HG03280 (cell line): ENCODE results near the gene INMT.

Experiments
- ATAC-seq: cut with Tn5 transposase; IDR thresholded peaks from one replicate; pipeline ENCODE4 v1.9.1; 2021; ENCODE audit warnings: mild to moderate bottlenecking, moderate library complexity; ENCODE audit not compliant: unreplicated experiment

Gene INMT

GRCh38 chr7:30750683-30751650 lies 968 bp upstream of the INMT start:
- ATAC-seq: no peak

GRCh38 chr7:30752484-30752883 lies 549 bp downstream of the INMT start:
- ATAC-seq: no peak

DNA sequence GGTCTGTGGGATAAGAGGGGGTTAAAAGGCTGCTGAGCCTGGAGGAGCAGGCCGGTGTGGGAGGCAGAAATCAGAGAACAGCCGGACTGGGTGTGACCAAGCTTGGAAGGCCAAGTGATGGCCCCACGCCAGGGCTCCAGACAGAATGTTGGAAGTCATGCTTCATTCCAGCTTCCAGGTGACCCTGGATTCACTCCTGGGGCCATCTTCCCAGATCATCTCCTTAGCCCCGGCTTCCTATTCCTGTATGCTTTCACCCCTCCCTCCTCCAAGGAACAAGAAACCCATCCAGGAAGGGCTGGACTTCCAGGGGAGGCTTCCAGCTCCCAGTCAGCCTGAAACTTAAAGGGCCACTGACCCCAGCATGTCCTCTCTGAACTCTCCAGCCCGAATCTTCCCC lies 1.0 kb downstream of the INMT start:
- no peak for ATAC-seq

DNA sequence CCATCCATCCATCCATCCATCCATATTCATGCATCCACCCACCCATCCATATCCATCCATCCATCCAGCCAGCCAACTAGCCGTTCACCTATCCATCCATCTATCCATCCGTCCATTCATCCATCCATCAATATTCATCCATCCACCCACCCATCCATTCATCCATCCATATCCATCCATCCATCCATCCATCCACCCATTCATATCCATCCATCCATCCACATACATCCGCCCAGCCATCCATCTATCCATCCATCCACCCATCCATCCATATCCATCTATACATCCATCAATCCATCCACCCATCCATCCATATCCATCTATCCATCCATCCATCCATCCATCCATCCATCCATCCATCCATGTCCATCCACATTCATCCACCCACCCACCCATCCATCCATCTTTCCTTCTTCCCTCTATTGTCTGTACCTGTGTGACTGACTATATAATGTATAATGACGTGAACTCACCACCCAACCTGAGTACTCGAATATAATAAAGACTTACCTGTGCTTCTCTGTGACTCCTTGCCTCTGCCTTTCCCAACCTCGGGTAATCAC lies 2.5 kb downstream of the INMT start:
- no peak for ATAC-seq

GRCh38 chr7:30755384-30756154 lies 3.6 kb downstream of the INMT start:
- no peak for ATAC-seq

DNA sequence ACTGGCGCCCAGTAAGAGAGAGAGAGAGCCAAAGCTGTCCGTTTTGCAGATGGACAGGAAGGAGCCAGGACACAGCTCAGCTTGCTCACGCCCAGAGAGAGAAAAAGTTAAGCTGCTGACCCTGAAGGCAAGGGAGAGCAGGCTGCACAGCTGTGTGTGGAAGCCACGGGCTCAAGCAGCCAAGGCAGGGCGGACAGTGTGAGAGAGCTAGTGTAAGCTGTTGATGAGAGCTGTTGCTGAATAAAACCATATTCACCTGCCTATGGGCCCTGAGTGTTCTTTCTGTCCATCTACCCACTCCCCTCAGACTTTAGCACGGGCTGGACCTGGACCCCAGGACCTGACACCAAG lies 5.4 kb downstream of the INMT start:
- no peak for ATAC-seq

DNA sequence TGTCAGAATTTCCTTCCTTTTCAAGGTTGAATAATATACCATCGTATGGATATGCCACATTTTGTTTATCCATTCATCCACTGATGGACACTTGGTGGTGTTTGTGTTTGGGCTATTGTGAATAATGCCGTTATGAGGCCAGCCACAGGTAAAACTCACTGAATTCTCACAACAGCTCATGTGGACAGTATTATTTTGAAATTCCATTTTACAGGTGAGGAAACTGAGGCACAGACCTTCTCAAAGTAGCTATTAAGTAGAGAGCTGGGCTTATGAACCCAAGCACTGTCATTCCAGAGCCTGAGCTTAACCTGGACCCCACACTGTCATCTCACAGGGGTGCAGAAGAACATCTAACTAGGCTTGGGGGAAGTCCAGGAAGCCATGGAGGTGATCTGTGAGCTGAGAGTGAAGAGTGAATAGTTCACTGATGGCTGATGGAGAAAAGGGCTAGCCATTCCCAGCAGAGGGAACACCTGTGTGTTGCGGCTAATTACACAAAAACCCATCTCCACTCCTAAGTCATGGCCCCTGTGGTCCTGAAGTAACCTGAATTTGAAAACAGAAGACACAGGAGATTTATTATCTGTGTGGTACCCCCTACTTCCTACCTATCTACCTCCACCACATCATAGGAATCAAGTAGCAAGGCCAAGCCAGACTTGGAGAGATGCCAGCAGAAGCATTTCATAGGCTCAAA lies 8.7 kb downstream of the INMT start:
- no peak for ATAC-seq

DNA sequence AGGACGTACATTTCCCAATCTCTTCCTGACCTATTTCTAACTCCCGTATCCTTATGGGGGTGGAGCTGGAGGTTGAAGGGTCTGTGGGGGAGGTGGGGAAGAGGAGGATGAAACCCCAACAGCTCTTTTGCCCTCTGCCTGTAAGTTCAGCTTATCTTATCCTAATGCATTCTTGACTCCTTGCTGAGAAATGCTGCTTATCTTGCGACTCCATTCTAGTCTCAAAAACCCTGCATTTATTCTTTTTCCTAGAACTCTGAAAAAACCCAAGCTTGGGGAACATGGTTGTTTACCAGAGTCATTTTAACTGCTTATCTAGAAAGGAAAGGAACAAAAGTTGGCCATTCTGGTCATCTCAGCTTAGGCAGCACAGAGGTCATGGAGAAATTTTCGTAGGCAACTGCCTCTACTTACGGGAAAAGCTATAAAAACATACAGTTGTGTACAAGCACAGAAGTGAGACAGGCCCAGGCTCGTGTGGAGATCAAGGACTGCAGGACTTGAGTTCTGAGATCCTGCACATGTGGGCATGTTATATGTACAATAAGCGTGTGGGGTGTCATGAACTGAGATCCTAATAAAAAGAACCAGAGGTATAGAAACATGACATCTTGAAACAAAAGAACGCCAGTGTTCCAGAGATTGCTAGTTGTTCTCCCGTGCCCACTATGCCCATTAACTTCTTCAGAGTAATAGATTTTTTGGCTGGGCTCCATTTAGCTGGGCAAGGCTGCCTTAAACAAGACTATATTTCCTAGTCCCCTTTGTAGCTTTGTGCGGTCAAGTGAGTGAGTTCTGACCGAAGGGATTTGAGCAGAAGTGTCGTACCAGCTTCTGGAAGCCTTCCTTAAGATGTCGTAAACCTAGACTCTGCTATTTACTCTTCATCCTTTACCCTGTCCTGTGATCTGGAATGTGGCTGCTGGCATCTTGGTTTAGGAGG lies 9.6 kb downstream of the INMT start:
- ATAC-seq: no peak

DNA sequence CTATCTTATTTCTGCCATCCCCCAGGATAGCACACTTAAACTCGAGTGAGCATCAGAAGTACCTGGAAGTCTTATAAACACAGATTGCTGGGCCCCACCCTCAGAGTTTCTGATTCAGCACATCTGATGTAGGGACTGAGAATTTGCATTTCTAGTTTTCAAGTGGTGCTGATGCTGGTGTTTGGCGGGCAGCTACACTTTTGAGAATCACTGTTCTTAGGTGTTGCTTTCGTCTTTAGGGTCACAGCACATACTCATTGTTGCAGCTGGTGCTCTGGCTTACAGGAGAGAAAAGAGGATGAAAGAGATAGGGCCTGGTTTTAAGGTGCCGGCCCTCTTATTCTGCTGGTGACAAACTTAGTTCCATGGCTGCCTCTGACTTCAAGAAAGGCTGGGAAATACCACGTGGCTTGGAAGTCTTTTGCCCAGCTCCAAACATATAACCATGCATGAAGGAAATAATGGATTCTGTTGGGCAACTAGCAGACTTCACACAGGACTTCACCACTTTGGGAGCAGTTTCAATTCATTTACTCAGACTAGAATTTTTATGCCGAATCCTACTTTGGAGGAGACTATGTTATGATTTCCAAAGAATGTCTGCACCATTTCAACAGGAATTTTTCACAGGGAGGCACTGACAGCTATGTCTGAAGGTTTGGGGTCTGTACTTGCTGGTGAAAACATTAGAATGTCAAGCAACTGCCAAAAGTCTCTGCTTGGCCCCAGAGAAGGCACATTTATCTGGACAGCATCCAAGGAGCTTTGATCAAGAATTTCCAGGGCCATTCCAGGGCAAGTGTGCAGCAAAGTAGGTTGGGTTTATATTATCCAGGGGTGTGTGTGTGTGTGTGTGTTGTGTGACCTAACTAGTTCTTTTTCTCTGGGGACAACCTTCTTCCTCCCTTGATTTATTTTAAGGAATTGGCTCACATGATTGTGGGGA lies 12.4 kb downstream of the INMT start:
- peak; percentile 91 for ATAC-seq

DNA sequence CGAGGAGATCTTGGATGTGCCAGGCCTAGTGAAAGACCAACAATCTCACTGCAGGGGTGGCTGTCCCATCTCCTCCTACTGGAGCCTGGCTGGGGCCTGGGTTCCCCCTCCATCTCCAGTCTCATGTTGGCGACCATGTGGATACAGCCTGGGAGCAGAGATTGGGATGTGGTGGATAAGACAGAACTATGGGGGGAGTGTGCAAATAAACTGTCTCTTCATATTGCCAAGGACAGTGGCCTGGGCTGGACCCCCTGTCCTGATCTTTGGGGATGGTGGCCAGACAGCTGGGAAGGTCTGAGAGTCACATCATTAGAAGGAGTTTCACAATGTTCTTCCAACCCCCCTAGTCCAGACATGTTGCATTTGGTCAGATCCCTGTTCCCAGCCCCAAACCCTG lies 13.5 kb downstream of the INMT start:
- ATAC-seq: no peak

- no peak for ATAC-seq
Observed at GRCh38 chr7:30770845-30771173, 18.9 kb downstream of the INMT start.

- peak; percentile 89 for ATAC-seq
Observed at GRCh38 chr7:30771174-30771879, 19.4 kb downstream of the INMT start, which contains the start of gene MINDY4. Gene MINDY4, plus strand, starts transcription at chr7:30771417. Its CDS starts 77 bp downstream, at chr7:30771494.

- ATAC-seq: peak; percentile 34
Observed at GRCh38 chr7:30771880-30772425, 20.0 kb downstream of the INMT start.

DNA sequence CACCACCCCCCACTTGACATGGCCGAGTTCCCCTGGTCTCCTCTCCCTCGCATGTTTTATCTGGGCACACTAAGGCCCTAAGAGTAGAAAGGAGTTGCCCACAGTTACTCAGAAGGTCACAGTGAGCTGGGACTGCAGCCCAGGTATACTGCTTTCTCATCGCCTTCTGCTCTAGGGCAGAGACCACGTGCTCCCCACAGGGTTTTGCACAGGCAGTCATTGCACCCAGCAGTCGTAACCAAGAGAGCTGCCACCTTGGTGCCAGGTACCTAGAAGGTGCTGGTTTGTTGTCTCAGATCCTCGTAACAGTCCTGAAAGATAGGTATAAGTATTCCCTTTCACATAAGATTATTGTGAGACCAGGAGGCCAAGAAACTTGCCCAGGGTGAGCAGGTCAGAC lies 21.0 kb downstream of the INMT start:
- no peak for ATAC-seq

DNA sequence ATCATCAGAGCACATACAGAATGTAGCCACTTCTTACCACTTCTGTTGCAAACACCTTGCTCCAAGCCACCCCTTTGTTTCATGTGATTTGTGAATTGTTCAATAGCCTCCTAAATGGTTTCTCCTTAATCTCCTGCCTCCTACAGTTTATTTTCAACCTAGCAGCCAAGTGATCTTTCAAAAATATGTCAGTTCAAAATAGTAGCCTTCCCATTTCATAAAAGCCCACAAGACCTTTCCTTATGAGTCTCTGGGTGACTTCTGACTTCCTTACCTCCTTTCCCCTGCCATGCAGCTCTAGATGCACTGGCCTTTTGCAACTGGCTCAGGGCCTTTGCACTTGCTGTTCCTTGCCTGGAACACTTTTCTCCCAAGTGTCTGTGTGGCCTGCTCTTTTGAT lies 24.1 kb downstream of the INMT start:
- ATAC-seq: no peak

GRCh38 chr7:30776971-30777370 lies 25.0 kb downstream of the INMT start:
- ATAC-seq: no peak

- ATAC-seq: no peak
Observed at GRCh38 chr7:30778255-30779025, 26.5 kb downstream of the INMT start.
